H9 (cell line): ENCODE measurements around the gene NEURL1. TPM values are rescaled to one million over a fixed set of nuclear protein-coding genes. Genes with fewer than 3 reads are reported as not detected.

ENCODE experiments used
- DNase-seq: peaks from one replicate; pipeline ENCODE4 v3.0.0-alpha.2; 2017
- H2AFZ ChIP-seq: one replicate; pipeline ENCODE4 v1.6.1; 2013; ENCODE audit warnings: mild to moderate bottlenecking, low read length, control low read depth, moderate library complexity
- H2AK5ac ChIP-seq: 2 replicates; pipeline ENCODE4 v1.6.1; 2013; ENCODE audit warnings: low read length, control low read depth, mixed read lengths; ENCODE audit not compliant: insufficient read length
- H2BK120ac ChIP-seq: one replicate; pipeline ENCODE4 v1.6.1; 2013; ENCODE audit warnings: low read depth, mild to moderate bottlenecking, low read length, control low read depth, inconsistent platforms; ENCODE audit not compliant: poor library complexity, severe bottlenecking
- H2BK12ac ChIP-seq: 2 replicates; pipeline ENCODE4 v1.6.1; 2013; ENCODE audit warnings: low read length, control low read depth, mixed read lengths, low read depth; ENCODE audit not compliant: insufficient read length
- H2BK15ac ChIP-seq: 2 replicates; pipeline ENCODE4 v1.6.1; 2013; ENCODE audit warnings: low read depth, low read length, control low read depth
- H2BK20ac ChIP-seq: one replicate; pipeline ENCODE4 v1.6.1; 2013; ENCODE audit warnings: low read depth, mild to moderate bottlenecking, low read length, control low read depth, inconsistent platforms; ENCODE audit not compliant: poor library complexity, severe bottlenecking
- H2BK5ac ChIP-seq: 2 replicates; pipeline ENCODE4 v1.6.1; 2013; ENCODE audit warnings: low read length, control low read depth, mixed read lengths; ENCODE audit not compliant: insufficient read length
- H3K14ac ChIP-seq: 2 replicates; pipeline ENCODE4 v1.6.1; 2013; ENCODE audit warnings: low read length, control low read depth; ENCODE audit not compliant: insufficient read depth
- H3K18ac ChIP-seq: 2 replicates; pipeline ENCODE4 v1.6.1; 2013; ENCODE audit warnings: low read depth, mild to moderate bottlenecking, mixed read lengths, low read length, control low read depth; ENCODE audit not compliant: insufficient read length
- H3K23ac ChIP-seq: 2 replicates; pipeline ENCODE4 v1.6.1; 2013; ENCODE audit warnings: low read length, control low read depth, mixed read lengths, low read depth; ENCODE audit not compliant: insufficient read length
- H3K23me2 ChIP-seq: 2 replicates; pipeline ENCODE4 v1.6.1; 2013; ENCODE audit warnings: low read depth, mild to moderate bottlenecking, mixed read lengths, low read length, control low read depth; ENCODE audit not compliant: insufficient read length, poor library complexity, severe bottlenecking
- H3K27ac ChIP-seq: 2 replicates; pipeline ENCODE4 v1.5.1; 2013; ENCODE audit warnings: low read length, control low read depth, mixed read lengths, low read depth; ENCODE audit not compliant: insufficient read length
- H3K27me3 ChIP-seq: 2 replicates; pipeline ENCODE4 v1.6.1; 2013; ENCODE audit warnings: low read length, control low read depth, inconsistent platforms; ENCODE audit not compliant: insufficient read depth
- H3K4ac ChIP-seq: 2 replicates; pipeline ENCODE4 v1.6.1; 2013; ENCODE audit warnings: low read depth, mild to moderate bottlenecking, control low read depth, inconsistent platforms, low read length, moderate library complexity
- H3K4me1 ChIP-seq: 2 replicates; pipeline ENCODE4 v1.6.1; 2013; ENCODE audit warnings: low read length, control low read depth, inconsistent platforms; ENCODE audit not compliant: insufficient read depth
- H3K4me2 ChIP-seq: 2 replicates; pipeline ENCODE4 v1.6.1; 2013; ENCODE audit warnings: low read length, control low read depth, mixed read lengths; ENCODE audit not compliant: insufficient read length, insufficient read depth
- H3K56ac ChIP-seq: 2 replicates; pipeline ENCODE4 v1.6.1; 2013; ENCODE audit warnings: low read depth, mild to moderate bottlenecking, mixed read lengths, low read length, control low read depth; ENCODE audit not compliant: insufficient read length
- H3K79me1 ChIP-seq: 2 replicates; pipeline ENCODE4 v1.6.1; 2013; ENCODE audit warnings: low read depth, mild to moderate bottlenecking, moderate library complexity, low read length, control low read depth, inconsistent platforms; ENCODE audit not compliant: insufficient read depth, poor library complexity, severe bottlenecking
- H3K79me2 ChIP-seq: 2 replicates; pipeline ENCODE4 v1.6.1; 2013; ENCODE audit warnings: low read length, control low read depth, inconsistent platforms; ENCODE audit not compliant: insufficient read depth
- H3K9ac ChIP-seq: 2 replicates; pipeline ENCODE4 v1.6.1; 2013; ENCODE audit warnings: low read length, control low read depth, mixed read lengths; ENCODE audit not compliant: insufficient read length; ENCODE audit errors: extremely low read depth
- H3K9me3 ChIP-seq: one replicate; pipeline ENCODE4 v1.6.1; 2013; ENCODE audit warnings: low read depth, low read length, inconsistent platforms; ENCODE audit not compliant: control insufficient read depth
- H3T11ph ChIP-seq: one replicate; pipeline ENCODE4 v1.6.1; 2013; ENCODE audit warnings: mild to moderate bottlenecking, low read length, control low read depth, inconsistent platforms
- H4K20me1 ChIP-seq: one replicate; pipeline ENCODE4 v1.6.1; 2013; ENCODE audit not compliant: control insufficient read depth, insufficient read length, insufficient read depth
- H4K5ac ChIP-seq: 2 replicates; pipeline ENCODE4 v1.6.1; 2013; ENCODE audit warnings: low read depth, mild to moderate bottlenecking, mixed read lengths, low read length, control low read depth; ENCODE audit not compliant: insufficient read length
- H4K8ac ChIP-seq: replicated peaks from 2 replicates; pipeline ENCODE4 v1.6.1; 2013; ENCODE audit warnings: low read length, control low read depth, mixed read lengths, low read depth; ENCODE audit not compliant: insufficient read length
- H4K91ac ChIP-seq: 2 replicates; pipeline ENCODE4 v1.6.1; 2013; ENCODE audit warnings: low read depth, mild to moderate bottlenecking, moderate library complexity, mixed read lengths, low read length, control low read depth; ENCODE audit not compliant: insufficient read length
- H3K27ac Mint-ChIP-seq, 3 experiments: 2 replicates in 2 of 3; 3 replicates in 1 of 3; pipeline ENCODE4 v1.8.0; 2020 to 2021; ENCODE audit warnings: mixed read lengths in 3 of 3, mild to moderate bottlenecking in 1 of 3, moderate library complexity in 1 of 3
- H3K27me3 Mint-ChIP-seq: 2 replicates; pipeline ENCODE4 v1.8.0; 2021; ENCODE audit warnings: low read depth, mild to moderate bottlenecking, moderate library complexity, mixed read lengths
- H3K36me3 Mint-ChIP-seq, 3 experiments: 2 replicates in 2 of 3; 3 replicates in 1 of 3; pipeline ENCODE4 v1.8.0; 2020 to 2021; ENCODE audit warnings: low read depth in 3 of 3, mixed read lengths in 3 of 3; ENCODE audit not compliant: insufficient read depth in 1 of 3
- H3K4me1 Mint-ChIP-seq, 2 experiments: 2 replicates each; pipeline ENCODE4 v1.8.0; 2020; ENCODE audit warnings: mixed read lengths in 2 of 2
- H3K4me3 Mint-ChIP-seq, 2 experiments: 2 replicates in 1 of 2; 3 replicates in 1 of 2; pipeline ENCODE4 v1.8.0; 2020 to 2021; ENCODE audit warnings: mild to moderate bottlenecking in 2 of 2, mixed read lengths in 2 of 2, moderate library complexity in 1 of 2
- H3K9me3 Mint-ChIP-seq, 2 experiments: 2 replicates in 1 of 2; 3 replicates in 1 of 2; pipeline ENCODE4 v1.8.0; 2020; ENCODE audit warnings: mild to moderate bottlenecking in 2 of 2, mixed read lengths in 2 of 2, moderate library complexity in 1 of 2
- total RNA-seq: library from RNA; stranded (reverse); gene quantifications from 2 replicates; pipeline ENCODE4 v1.2.1, GENCODE V29; 2021
- TF ChIP-seq, protein P1 (sequence below): fragments of 200-600 bp; sonication (generic); conservative IDR thresholded peaks from 3 replicates; pipeline ENCODE4 v1.8.0; 2021; ENCODE audit warnings: antibody characterized with exemption, mild to moderate bottlenecking

Gene NEURL1
- total RNA-seq, 1 experiment from 2014 or later, result 1.2 TPM

DNA sequence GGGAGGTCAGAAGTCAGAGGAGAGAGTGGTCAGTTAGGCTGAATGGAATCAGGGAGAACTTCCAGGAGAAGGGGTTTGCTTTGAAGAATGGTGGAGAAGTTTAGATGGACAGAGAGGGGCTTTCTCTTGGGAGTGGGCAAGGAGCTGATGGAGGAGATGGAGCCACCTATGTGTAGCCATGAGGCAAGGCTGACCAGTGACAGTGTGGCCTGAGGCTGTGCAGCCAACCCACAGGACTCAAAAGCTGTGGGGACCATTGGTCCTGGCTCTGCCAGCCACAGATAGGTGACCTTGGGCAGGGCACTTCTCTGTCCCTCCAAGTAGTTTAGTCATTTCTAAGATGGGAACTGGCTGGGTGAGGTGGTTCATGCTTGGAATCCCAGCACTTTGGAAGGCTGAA lies 18.7 kb downstream of the NEURL1 start:
- Histone ChIP-seq H2BK120ac (no peak overlapping the region), H2BK12ac (no peak overlapping the region), H3K23ac (no peak overlapping the region), H3K27me3 (no peaks in the 10 kb centered on the region), H2BK20ac (no peak overlapping the region), H3K4ac (no peak overlapping the region), H3K4me1 (no peaks in the 10 kb centered on the region; the same call in 1 of the 2 replicates), H4K91ac (no peak overlapping the region), H3K4me2 (no peak overlapping the region), H3K27ac (no peak overlapping the region), H3K14ac (no peak overlapping the region), H2AFZ (no peak overlapping the region), H3K56ac (no peak overlapping the region), H3K18ac (no peak overlapping the region), H3K23me2 (no peaks in the 10 kb centered on the region), H4K20me1 (no peaks in the 10 kb centered on the region), H3K9me3 (no peaks in the 10 kb centered on the region), H4K5ac (no peak overlapping the region), H3K9ac (no peak overlapping the region), H2BK15ac (no peak overlapping the region), H3K79me1 (no peaks in the 10 kb centered on the region), H4K8ac (no peak overlapping the region), H3T11ph (no peak overlapping the region), H2BK5ac (no peak overlapping the region), H2AK5ac (no peak overlapping the region), H3K79me2 (no peaks in the 10 kb centered on the region)
- TF ChIP-seq, protein P1, sequence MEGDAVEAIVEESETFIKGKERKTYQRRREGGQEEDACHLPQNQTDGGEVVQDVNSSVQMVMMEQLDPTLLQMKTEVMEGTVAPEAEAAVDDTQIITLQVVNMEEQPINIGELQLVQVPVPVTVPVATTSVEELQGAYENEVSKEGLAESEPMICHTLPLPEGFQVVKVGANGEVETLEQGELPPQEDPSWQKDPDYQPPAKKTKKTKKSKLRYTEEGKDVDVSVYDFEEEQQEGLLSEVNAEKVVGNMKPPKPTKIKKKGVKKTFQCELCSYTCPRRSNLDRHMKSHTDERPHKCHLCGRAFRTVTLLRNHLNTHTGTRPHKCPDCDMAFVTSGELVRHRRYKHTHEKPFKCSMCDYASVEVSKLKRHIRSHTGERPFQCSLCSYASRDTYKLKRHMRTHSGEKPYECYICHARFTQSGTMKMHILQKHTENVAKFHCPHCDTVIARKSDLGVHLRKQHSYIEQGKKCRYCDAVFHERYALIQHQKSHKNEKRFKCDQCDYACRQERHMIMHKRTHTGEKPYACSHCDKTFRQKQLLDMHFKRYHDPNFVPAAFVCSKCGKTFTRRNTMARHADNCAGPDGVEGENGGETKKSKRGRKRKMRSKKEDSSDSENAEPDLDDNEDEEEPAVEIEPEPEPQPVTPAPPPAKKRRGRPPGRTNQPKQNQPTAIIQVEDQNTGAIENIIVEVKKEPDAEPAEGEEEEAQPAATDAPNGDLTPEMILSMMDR, result no peak
- peaks cover 5 to 16% of the 10 kb centered on the region in 2 experiments for H3K4me1 Mint-ChIP-seq
- DNase-seq, result peak; percentile 5
- no peaks in the 10 kb centered on the region; the same call in none of the 2 replicates for H3K27me3 Mint-ChIP-seq
- no peaks in the 10 kb centered on the region for H3K36me3 Mint-ChIP-seq
- H3K9me3 Mint-ChIP-seq, result no peaks in the 10 kb centered on the region
- no peak overlapping the region for H3K4me3 Mint-ChIP-seq
- H3K27ac Mint-ChIP-seq, result peak overlapping the region in 1 of 3 experiments; percentile 92; a peak in 1 of 7 replicates
